Suprapubic skin (tissue), 4 donors: ENCODE measurements around the gene DAB2IP. TPM values are rescaled to one million over a fixed set of nuclear protein-coding genes. Genes with fewer than 3 reads are reported as not detected.

ENCODE experiments used
- DNase-seq, 2 donors: peaks; one replicate each; pipeline ENCODE4 v3.0.0-alpha.2; 2019; ENCODE audit warnings: low spot score in 2 of 2
- H3K27ac ChIP-seq: fragments of 200-600 bp; sonication (generic); one replicate; pipeline ENCODE4 v1.5.1; 2019
- H3K27me3 ChIP-seq: fragments of 200-600 bp; sonication (generic); one replicate; pipeline ENCODE4 v1.5.1; 2019
- H3K36me3 ChIP-seq: fragments of 200-600 bp; sonication (generic); one replicate; pipeline ENCODE4 v1.5.1; 2019
- H3K4me1 ChIP-seq: fragments of 200-600 bp; sonication (generic); one replicate; pipeline ENCODE4 v1.5.1; 2019
- H3K4me3 ChIP-seq: fragments of 200-600 bp; sonication (generic); one replicate; pipeline ENCODE4 v1.5.1; 2019; ENCODE audit warnings: mild to moderate bottlenecking
- H3K9me3 ChIP-seq: fragments of 200-600 bp; sonication (generic); one replicate; pipeline ENCODE4 v1.5.1; 2019
- EP300 ChIP-seq: sonication (generic); formaldehyde crosslinking; IDR thresholded peaks from one replicate; pipeline ENCODE4 v1.6.1; 2017; ENCODE audit warnings: antibody characterized with exemption
- POLR2A ChIP-seq, 2 donors: fragments of 450-650 bp; IDR thresholded peaks; one replicate each; pipeline ENCODE4 v1.6.1; 2017; ENCODE audit warnings: antibody characterized with exemption in 2 of 2, mild to moderate bottlenecking in 2 of 2, moderate library complexity in 2 of 2
- POLR2AphosphoS5 ChIP-seq, 3 donors: sonication (generic); formaldehyde crosslinking; IDR thresholded peaks; one replicate each; pipeline ENCODE4 v1.6.1; 2017; ENCODE audit warnings: antibody characterized with exemption in 3 of 3
- WGBS: methylation state at CpG from one replicate; pipeline ENCODE4 v1.1.5; 2018; 5-methylcytosine and 5-hydroxymethylcytosine counted together
- total RNA-seq, 4 donors: library from RNA; depleted of rRNA; stranded (reverse); fragments of >200 nt; gene quantifications; one replicate each; pipeline ENCODE4 v1.1.0, GENCODE V29; 2016
- TF ChIP-seq, protein P1 (sequence below), 2 donors: fragments of 200-600 bp in 1 of 2; fragments of 450-650 bp in 1 of 2; sonication (generic) in 1 of 2; IDR thresholded peaks; one replicate each; pipeline ENCODE4 v1.5.1; 2016 to 2019; ENCODE audit warnings: antibody characterized with exemption in 2 of 2, mild to moderate bottlenecking in 1 of 2, moderate library complexity in 1 of 2

DAB2IP gene
- total RNA-seq, 4 donors from 2014 or later = 47.6 to 55.6 (median 50.3) TPM

- H3K9me3 ChIP-seq = no peaks in the 10 kb centered on the region
- 33% methylated on average over 15 of the region's 15 CpGs for WGBS
- no peaks in the 10 kb centered on the region for H3K27me3 ChIP-seq
- peak; percentile 84 to 90 for DNase-seq
- TF ChIP-seq POLR2AphosphoS5 (IDR thresholded peaks at IDR 0.05) (peak in 1 of 3 donors; percentile 14), EP300 (no peak)
- TF ChIP-seq, protein P1, sequence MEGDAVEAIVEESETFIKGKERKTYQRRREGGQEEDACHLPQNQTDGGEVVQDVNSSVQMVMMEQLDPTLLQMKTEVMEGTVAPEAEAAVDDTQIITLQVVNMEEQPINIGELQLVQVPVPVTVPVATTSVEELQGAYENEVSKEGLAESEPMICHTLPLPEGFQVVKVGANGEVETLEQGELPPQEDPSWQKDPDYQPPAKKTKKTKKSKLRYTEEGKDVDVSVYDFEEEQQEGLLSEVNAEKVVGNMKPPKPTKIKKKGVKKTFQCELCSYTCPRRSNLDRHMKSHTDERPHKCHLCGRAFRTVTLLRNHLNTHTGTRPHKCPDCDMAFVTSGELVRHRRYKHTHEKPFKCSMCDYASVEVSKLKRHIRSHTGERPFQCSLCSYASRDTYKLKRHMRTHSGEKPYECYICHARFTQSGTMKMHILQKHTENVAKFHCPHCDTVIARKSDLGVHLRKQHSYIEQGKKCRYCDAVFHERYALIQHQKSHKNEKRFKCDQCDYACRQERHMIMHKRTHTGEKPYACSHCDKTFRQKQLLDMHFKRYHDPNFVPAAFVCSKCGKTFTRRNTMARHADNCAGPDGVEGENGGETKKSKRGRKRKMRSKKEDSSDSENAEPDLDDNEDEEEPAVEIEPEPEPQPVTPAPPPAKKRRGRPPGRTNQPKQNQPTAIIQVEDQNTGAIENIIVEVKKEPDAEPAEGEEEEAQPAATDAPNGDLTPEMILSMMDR (IDR thresholded peaks at IDR 0.05) = peak in 1 of 2 donors; percentile 10
- peak overlapping the region; percentile 87 for H3K27ac ChIP-seq
- H3K4me1 ChIP-seq = peaks cover 73% of the 10 kb centered on the region
- H3K36me3 ChIP-seq = no peaks in the 10 kb centered on the region
- peak overlapping the region; percentile 46 for H3K4me3 ChIP-seq
Measured at GRCh38 chr9:121743441-121744001, 92.1 kb downstream of the DAB2IP start.

GRCh38 chr9:121744002-121744686, 92.7 kb downstream of the DAB2IP start:
- H3K9me3 ChIP-seq = no peaks in the 10 kb centered on the region
- H3K4me3 ChIP-seq = peak overlapping the region; percentile 46
- no peak for DNase-seq
- H3K4me1 ChIP-seq = peaks cover 73% of the 10 kb centered on the region
- no peaks in the 10 kb centered on the region for H3K27me3 ChIP-seq
- TF ChIP-seq POLR2A (IDR thresholded peaks at IDR 0.05) (no peak), POLR2AphosphoS5 (IDR thresholded peaks at IDR 0.05) (no peak), EP300 (no peak)
- TF ChIP-seq, protein P1 (IDR thresholded peaks at IDR 0.05) = peak in 1 of 2 donors; percentile 31
- WGBS = 13% methylated on average over 10 of the region's 11 CpGs
- H3K27ac ChIP-seq = peak overlapping the region; percentile 87
- no peaks in the 10 kb centered on the region for H3K36me3 ChIP-seq

- peak overlapping the region; percentile 46 for H3K4me3 ChIP-seq
- TF ChIP-seq POLR2A (IDR thresholded peaks at IDR 0.05) = no peak
- TF ChIP-seq POLR2AphosphoS5 (IDR thresholded peaks at IDR 0.05) = no peak
- TF ChIP-seq, protein P1 (IDR thresholded peaks at IDR 0.05) = no peak
- TF ChIP-seq EP300 = no peak
- WGBS = 53% methylated on average over 9 of the region's 11 CpGs
- H3K4me1 ChIP-seq = peaks cover 78% of the 10 kb centered on the region
- H3K27me3 ChIP-seq = no peaks in the 10 kb centered on the region
- no peaks in the 10 kb centered on the region for H3K36me3 ChIP-seq
- no peak for DNase-seq
- H3K27ac ChIP-seq = peak overlapping the region; percentile 87
- H3K9me3 ChIP-seq = no peaks in the 10 kb centered on the region
Measured at GRCh38 chr9:121744687-121745395, 93.4 kb downstream of the DAB2IP start.

- H3K9me3 ChIP-seq = no peaks in the 10 kb centered on the region
- H3K27me3 ChIP-seq = no peaks in the 10 kb centered on the region
- H3K27ac ChIP-seq = peak overlapping the region; percentile 87
- H3K36me3 ChIP-seq = no peaks in the 10 kb centered on the region
- peaks cover 79% of the 10 kb centered on the region for H3K4me1 ChIP-seq
- peak overlapping the region; percentile 46 for H3K4me3 ChIP-seq
- no peak for TF ChIP-seq POLR2AphosphoS5 (IDR thresholded peaks at IDR 0.05)
- TF ChIP-seq, protein P1 (IDR thresholded peaks at IDR 0.05) = no peak
- TF ChIP-seq EP300 = no peak
- no peak for TF ChIP-seq POLR2A (IDR thresholded peaks at IDR 0.05)
- WGBS = 93% methylated on average over 4 of the region's 4 CpGs
- no peak for DNase-seq
Measured at GRCh38 chr9:121745396-121745695, 93.9 kb downstream of the DAB2IP start.

GRCh38 chr9:121746411-121746810, 95.0 kb downstream of the DAB2IP start:
- 93% methylated on average over 5 of the region's 5 CpGs for WGBS
- Histone ChIP-seq H3K27me3 (no peaks in the 10 kb centered on the region), H3K36me3 (no peaks in the 10 kb centered on the region), H3K4me1 (peaks cover 82% of the 10 kb centered on the region), H3K9me3 (no peaks in the 10 kb centered on the region), H3K4me3 (no peak overlapping the region), H3K27ac (peak overlapping the region; percentile 34)
- no peak for DNase-seq
- no peak for TF ChIP-seq POLR2A (IDR thresholded peaks at IDR 0.05)
- TF ChIP-seq, protein P1 (IDR thresholded peaks at IDR 0.05) = no peak
- no peak for TF ChIP-seq EP300
- TF ChIP-seq POLR2AphosphoS5 (IDR thresholded peaks at IDR 0.05) = no peak
